Measurements from ENCODE around the gene GNAI1. TPM values are rescaled to one million over a fixed set of nuclear protein-coding genes. Genes with fewer than 3 reads are reported as not detected.

Gene GNAI1
- total RNA-seq, result 40.2 and 71.2 TPM in 2 replicates

GRCh38 chr7:80134536-80135308 is at the start of gene GNAI1:
Gene GNAI1 (plus strand): TSS chr7:80134831. CDS start chr7:80135161, 330 bp downstream.

